Measurements from ENCODE around the gene HFM1.

DNA sequence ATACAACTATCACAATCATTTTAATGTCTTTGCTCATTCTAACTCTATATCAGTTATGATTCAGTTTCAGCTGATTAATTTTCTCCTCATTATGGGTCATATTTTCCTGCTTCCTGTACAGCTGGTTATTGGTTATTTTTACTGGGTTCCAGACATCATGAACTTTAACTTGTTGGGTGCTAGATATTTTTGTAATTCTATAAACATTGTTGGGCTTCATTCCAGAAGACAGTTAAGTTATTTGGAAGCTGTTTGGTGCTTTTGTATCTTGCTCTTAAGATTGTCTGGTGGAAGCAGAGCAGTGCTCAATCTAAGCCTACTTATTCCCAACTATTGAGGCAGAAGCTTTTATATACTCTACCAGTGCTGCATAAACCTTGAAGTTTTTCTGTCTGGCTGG lies 34.4 kb upstream of the HFM1 start:
- no peak for TF ChIP-seq EZH2 (IDR thresholded peaks at IDR 0.05; ENCODE audit: low read length, missing control alignments)
- TF ChIP-seq, protein P1, sequence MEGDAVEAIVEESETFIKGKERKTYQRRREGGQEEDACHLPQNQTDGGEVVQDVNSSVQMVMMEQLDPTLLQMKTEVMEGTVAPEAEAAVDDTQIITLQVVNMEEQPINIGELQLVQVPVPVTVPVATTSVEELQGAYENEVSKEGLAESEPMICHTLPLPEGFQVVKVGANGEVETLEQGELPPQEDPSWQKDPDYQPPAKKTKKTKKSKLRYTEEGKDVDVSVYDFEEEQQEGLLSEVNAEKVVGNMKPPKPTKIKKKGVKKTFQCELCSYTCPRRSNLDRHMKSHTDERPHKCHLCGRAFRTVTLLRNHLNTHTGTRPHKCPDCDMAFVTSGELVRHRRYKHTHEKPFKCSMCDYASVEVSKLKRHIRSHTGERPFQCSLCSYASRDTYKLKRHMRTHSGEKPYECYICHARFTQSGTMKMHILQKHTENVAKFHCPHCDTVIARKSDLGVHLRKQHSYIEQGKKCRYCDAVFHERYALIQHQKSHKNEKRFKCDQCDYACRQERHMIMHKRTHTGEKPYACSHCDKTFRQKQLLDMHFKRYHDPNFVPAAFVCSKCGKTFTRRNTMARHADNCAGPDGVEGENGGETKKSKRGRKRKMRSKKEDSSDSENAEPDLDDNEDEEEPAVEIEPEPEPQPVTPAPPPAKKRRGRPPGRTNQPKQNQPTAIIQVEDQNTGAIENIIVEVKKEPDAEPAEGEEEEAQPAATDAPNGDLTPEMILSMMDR (conservative IDR thresholded peaks at IDR 0.05 in 1 of 2, IDR thresholded peaks at IDR 0.05 in 1 of 2; ENCODE audit: low read depth in 1 of 2, low read length in 2 of 2) = no peak
